ENCODE results near the gene CD37.
"Not testable (repeated sequence)": the region's sequence is repeated elsewhere in the genome, so short reads cannot be mapped to it uniquely, and the experiment has no call there.

CD37 gene

DNA sequence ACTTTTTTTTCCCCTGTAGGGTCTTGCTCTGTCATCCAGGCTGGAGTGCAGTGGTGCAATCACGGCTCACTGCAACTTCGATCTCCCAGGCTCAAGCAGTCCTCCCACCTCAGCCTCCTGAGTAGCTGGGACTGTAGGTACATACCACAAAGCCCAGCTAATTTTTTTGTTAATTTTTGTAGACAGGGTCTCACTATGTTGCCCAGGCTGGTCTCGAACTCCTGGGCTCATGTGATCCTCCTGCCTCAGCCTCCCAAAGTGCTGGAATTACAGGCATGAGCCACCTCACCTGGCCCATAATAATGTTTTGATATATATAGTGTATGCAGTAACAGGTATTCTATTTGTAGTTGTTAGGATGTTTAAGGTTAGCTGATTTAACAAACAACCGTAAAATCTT, 4.0 kb upstream of the CD37 start:
- DNase-seq, result not testable (repeated sequence)

DNA sequence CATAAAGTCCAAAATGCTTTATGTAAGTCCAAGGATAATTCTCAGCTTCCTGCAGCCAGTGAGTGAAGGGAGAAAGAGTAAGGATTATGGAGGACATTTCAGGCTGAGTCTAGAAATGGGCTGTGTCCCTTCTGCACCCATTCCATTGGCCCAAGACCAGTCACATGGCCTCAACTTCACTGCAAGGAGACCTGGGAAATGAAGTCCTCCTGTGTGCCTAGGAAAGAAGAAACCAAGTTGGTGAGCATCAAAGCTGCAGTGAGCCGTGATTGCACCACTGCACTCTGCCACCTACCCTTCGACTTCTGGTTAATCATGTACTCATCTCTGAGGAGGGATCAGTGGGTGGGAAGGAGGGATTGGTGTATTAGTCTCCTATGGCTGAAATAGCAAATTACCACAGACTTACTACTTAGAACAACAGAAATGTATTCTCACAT, 3.6 kb upstream of the CD37 start:
- no peak for DNase-seq

DNA sequence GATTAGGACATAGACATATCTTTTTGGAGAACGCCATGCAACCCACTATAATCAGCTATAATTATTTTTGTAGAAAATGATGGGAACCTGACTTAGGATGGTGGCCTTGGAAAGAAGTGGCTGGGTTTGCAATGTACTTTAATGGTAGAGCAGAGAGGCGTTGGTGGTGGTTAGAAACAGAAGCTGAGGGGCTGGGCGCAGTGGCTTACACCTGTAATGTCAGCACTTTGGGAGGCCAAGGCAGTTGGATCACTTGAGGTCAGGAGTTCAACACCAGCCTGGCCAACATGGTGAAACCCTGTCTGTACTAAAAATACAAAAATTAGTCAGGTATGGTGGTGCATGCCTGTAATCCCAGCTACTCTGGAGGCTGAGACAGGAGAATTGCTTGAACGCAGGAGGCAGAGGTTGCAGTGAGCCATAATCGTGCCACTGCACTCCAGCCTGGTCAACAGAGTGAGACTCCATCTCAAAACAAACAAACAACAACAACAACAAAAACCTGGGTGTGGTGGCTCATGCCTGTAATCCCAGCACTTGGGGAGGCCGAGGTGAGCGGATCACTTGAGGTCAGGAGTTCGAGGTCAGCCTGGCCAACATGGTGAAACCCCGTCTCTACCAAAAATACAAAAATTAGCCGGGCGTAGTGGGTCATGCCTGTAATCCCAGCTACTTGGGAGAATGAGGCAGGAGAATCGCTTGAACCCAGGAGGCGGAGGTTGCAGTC, 2.4 kb upstream of the CD37 start:
- not testable (repeated sequence) for DNase-seq

DNA sequence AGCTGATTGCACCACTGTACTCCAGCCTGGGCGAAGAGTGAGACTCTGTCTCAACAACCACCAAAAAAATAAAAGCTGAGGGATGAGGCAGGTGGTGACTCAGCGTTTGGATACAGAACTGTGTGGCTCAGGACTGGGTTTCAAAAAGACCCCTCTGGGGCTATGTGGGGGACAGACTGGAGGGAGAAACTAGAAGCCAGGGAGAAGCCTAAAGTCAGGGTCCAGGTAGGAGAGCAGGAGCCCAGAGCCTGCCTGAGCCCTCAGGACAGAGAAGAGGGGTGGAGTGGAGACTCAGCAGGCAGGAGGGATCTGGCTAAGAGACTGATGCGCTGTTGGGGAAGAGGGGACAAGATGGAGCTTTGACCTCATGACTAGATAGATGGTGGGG, 1.8 kb upstream of the CD37 start:
- DNase-seq, result no peak

DNA sequence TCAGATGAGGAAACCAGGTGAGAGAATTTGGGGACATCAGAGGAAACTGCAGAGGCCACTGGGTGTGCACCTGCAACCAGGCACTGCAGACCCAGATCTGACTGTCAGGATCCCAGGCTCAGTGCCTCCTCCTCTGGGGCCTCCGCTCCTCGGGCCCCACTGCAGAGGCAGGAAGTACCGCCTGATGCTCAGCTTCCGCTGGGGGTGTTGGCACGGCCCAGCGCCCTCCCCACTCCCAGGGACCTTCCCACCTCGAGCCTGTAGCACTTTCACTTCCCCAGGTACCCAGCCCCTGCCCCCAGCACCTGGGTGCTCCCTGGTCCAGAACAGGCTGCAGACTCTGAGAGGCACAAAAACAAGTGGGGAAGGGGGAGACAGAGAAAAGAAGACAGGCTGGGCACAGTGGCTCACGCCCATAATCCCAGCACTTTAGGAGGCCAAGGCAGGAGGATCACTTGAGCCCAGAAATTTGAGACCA, 1.4 kb upstream of the CD37 start:
- no peak for DNase-seq

DNA sequence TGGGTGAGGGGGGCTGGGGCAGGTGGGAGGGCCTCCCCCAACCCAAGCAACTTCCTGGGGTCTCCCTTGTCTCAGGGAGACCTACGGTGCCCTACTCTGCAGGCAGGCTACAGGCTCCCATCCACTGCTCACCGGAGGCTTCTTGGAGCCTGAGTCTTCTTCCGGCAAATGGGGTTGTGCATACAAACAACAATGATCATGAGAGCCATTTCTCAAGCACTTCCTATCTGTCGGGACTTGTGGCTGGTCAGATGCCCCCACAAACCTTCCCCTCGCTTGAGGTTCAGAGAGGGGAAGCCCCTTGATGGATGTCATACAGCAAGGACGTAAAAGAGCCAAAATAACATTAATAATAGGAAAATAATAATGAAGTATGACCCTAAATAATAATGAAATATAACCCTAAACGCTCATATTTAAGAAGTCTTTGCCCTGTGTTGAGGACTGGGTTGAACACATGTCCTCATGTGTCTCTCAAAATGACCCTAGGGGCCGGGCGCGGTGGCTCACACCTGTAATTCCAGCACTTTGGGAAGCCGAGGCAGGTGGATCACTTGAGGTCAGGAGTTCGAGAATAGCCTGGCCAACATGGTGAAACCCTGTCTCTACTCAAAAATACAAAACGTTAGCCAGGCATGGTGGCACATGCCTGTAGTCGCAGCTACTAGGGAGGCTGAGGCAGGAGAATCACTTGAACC, 727 bp downstream of the CD37 start:
- DNase-seq, result no peak

DNA sequence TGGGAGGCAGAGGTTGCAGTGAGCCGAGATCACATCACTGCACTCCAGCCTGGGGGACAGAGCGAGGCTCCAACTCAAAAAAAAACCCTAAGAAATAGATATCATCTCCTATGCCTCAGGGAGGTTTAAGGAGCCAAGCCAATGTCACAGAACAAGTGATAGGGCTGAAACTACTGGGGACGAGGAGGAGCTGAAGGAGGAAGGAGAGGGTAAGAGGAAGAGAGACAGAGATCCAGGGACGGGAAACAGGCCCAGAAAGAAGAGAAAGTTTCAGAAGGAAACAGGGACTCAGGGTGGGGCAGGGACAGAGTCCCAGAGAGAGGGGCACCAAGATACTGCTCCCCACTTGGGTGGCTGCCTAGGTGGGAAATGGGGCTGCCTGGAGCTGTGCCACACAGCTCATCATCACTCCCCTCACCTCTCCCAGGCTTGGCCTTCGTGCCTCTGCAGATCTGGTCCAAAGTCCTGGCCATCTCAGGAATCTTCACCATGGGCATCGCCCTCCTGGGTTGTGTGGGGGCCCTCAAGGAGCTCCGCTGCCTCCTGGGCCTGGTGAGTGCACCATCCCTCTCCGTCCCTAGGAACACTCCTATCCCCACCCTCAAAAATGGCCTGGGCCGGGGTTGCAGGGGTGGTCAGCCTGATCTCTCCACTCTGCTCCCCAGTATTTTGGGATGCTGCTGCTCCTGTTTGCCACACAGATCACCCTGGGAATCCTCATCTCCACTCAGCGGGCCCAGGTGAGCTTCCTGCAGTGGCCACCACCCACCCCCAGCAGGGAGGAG, 1.5 kb downstream of the CD37 start:
- DNase-seq, result no peak

DNA sequence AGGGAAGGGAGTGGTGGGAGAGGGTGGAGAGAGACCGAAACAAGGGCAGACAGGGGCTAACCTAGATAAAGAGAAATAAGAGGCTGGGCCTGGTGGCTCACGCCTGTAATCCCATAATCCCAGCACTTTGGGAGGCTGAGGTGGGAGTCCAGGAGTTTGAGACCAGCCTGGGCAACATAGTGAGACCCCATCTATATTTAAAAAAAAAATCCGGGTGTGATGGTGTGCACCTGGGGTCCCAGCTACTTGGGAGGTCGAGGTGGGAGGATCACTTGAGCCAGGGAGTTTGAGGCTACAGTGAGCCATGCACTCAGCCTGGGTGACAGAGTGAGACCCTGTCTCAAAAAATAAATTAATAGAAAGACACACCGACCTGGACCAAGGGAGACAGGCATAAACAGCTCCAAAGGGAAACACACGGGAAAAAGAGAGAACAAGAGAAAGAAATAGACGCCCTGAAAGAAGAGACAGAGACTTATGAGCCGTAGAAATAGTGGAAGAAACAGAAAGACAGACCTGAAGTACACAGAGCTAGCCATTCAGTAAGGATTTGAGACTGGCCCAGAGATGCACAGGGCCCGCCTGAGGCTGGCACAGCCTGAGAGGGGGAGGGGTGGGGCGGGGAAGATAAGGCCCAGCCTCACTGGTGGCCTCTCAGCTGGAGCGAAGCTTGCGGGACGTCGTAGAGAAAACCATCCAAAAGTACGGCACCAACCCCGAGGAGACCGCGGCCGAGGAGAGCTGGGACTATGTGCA, 2.2 kb downstream of the CD37 start:
- DNase-seq, result no peak

DNA sequence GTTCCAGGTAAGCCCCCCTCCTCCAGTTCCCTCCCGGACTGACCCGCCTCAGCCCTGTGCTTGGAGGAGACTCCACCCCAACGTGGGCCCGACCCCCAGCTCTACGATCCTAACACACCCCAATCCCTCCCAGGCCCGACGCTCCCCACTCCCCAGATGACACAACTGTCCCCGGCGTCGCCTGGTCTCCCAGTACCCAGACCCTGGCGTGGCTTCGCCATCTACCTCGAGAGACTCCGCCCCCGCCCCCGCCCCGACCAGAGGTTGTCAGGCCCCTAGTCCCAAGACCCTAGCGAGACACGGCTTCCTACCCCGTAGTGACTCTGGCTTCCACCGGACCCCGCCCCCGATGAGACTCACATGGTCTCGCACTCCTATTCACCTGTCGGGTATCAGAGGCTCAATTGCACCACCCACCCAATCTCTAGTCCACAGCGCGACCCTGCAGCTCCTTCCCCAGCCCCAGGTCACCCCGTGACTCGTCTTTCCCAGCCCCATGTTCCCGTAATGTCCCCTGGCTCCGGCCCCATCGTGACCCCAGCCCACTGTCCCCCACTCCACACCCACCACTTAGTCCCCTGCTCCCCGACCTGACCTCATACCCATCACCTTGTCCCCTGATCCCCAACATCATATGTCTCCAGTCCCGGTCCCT, 2.9 kb downstream of the CD37 start:
- DNase-seq, result no peak

DNA sequence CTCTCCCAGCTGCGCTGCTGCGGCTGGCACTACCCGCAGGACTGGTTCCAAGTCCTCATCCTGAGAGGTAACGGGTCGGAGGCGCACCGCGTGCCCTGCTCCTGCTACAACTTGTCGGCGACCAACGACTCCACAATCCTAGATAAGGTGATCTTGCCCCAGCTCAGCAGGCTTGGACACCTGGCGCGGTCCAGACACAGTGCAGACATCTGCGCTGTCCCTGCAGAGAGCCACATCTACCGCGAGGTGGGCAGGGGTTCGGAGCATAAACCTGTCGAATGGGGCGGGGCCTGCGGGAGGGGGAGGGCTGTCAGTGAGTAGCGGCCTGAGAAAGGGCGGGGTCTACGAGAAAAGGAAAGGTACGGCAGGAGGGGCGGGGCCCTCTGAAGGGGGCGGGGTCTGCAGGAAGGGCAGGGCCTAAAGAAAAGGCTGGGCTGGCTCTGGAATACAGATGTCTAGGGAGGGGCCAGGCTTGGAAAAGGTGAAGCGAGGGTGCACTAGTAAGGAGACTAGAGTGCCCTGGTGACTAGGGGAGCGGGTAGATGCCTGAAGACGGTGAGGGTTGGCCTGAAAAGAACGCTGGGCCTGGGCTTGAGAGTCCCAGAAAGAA, 3.6 kb downstream of the CD37 start:
- no peak for DNase-seq

DNA sequence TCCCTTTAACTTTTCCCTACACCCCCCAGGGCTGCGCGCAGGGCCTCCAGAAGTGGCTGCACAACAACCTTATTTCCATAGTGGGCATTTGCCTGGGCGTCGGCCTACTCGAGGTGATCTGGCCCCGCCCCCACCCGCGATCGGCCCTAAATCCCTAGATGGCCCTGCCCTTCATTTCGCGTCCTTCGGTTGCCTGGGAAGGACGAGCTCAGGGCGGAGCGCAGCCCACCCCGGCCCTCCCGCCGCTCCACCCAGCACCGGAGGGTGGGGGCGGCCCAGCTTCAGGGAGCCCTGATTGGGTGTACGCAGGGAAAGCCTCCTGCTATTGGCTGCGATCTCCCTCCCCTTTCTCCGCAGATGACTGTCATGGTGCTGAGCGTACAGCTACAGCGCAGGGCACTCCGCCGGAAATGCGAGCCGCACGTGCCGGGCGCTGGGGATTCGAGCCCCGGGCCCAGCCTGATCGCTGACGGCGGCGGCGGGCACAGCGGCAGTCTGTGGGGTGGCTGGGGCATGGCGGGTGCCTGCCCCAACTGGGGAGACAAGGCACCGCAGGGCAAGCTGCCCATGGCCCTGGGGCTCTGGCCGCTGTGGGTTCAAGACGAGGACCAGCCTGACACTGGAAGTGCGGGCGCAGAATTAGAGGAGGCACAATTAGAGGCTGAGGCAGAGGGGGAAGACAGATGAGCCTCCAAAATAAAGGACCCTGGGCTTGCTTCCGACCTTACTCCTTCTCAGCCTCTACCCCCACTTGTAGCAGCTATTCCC, 4.3 kb downstream of the CD37 start:
- DNase-seq, result no peak

DNA sequence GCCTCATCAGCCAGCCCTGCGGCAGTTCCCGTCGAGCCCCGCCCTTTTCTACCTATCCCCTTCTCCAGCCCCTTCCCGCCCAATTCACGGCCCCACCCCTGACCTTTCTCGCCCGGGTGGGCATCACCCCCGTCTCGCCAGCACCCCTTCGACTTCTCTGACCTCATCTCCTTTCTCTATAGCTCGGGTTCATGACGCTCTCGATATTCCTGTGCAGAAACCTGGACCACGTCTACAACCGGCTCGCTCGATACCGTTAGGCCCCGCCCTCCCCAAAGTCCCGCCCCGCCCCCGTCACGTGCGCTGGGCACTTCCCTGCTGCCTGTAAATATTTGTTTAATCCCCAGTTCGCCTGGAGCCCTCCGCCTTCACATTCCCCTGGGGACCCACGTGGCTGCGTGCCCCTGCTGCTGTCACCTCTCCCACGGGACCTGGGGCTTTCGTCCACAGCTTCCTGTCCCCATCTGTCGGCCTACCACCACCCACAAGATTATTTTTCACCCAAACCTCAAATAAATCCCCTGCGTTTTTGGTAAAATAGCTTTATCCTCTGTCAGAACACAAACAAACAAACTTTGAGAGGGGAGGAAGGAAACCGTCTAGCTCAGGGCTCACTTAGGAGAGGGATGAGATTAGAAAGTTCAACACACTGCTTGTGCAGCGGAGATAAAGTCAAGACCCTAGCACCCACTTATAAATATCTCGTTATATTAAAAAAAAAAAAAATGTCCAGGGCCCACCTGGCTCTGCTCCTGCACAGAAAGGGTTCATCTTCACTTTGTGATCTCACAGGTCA, 5.1 kb downstream of the CD37 start:
- DNase-seq, result no peak

DNA sequence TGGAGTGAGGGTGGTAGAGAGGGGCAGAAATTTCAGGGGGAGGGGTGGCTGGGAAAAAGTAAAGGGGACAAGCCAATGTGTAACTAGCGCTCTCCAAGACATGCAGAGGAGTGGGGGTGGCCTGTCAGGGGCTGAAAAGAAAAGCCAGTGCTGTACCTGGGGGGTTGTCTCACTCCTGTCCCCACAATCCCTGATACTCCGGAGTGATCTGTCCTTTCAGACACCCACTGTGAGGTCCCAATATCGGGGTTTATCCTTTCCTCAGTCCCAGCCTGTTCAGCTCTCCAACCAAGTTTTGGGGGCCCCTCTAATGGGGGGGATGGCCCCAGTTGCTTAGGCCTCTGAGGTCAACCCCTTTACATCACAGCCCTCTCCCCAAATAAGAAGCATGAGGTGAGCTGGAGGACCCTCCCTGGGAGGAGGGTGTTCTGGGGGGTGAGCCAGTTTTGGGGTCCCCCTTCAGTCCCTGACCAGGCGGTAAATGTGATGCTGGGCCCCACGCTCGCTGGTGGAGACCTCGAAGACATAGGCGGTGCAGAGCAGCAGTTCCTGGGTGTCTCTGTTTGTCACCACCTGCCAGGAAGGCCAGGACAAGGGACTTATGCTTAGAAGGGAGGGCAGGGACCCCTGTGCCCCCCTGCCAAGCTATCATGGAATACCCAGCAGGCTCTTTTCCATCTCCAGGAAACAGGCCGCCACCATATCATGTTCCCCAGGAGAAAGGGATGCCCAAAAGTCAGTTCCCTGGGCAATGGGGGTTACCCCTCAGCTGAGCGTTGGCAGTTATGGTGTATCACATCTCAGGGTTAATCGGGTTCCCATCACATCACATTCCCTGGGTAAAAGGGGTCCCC, 5.9 kb downstream of the CD37 start:
- DNase-seq, result no peak

DNA sequence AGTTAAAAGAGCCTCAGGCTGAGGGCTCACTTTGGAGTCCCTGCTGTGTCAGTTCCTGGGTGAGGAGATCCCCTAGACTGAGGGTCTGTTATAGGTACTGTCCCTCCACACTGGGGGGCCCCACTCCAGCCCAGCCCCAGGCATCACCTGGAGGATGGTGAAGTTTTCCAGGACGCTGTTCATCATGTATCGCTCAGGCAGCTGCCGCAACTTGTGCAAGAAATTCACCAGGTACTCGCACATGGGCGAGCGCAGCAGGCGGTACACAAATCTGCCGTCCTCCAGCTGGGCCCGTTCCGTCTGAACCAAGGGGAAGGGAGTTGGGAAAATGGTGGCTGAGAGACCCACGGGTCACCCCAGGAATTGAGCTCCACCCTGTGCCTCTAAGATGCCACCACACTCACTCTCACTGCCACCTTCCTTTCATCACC, 7.1 kb downstream of the CD37 start:
- no peak for DNase-seq

DNA sequence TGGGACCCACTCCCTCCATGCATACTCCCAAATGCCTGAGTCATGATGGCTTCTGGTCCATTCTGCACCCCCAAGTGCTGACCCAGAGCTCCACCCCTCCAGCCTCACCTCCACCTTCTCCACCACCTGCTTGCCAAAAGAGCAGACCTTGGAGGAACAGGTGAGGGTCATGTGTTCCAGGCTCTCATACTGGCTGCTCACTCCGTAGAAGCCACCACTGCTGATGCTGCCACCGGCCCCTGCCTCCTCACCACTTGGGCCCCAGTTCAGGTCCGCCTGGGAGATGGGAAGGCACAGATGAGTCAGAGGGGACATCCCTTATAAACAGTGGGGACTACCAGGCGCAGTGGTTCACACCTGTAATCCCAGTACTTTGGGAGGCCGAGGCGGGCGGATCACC, 7.9 kb downstream of the CD37 start:
- no peak for DNase-seq

DNA sequence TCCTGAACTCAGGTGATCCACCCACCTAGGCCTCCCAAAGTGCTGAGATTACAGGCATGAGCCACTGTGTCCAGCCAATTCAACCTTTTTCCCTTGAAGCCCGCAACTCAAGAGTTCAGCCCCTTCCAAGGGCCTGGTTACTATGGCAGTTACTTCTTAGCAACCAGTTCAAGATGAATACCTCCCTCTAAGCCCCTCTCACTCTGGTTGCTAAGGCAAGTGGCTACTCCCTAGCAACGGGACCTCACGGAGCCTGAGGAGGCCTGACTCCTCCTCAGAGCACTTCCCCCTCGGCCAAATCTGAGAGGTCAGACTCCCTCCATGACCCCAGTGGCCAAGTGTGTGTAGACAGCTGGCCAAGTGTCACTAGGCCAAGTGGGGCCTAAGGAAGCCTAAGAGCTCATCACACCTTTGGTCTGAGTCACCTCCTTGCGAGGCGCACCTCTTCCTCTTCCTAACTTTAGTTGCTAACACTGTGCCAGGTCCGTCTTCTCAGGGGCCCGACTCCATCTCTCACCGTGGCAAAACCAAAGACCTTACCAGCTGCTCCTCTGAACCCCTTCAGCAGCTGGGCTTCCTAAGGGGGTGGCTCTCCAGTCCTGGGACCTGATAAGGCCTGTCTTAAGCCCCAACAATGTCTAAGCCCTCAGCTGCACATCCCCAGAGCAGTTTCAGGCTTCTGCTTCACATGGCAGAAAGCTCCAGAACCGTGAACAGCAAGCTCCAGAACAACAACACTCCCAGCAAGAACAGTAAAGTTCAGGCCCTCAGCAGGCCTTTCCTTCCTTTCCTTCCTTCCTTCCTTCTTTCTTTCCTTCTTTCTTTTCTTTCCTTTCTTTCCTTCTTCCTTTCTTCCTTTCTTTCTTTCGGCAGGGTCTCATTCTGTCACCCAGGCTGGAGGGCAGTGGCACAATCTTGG, 9.6 kb downstream of the CD37 start:
- DNase-seq, result no peak

DNA sequence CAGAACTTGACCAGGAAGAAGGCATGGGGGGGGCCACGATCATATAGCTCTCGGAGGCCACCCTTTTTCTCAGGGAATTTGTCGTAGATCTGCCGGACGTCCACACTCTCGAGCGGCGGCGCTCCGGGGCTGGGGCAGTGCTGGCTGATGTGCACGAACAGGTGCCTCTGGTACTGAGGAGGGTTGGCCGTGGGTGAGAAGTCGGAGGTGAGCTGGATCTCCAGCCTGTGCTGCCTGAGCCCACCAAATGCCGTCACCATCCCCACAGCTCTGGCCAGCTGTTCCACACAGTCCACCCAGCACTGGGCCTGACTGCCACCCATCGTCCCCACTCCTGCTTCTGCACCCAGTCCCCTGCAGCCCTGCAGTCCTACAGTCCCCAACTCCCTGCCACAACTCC, 12.0 kb downstream of the CD37 start:
- no peak for DNase-seq

DNA sequence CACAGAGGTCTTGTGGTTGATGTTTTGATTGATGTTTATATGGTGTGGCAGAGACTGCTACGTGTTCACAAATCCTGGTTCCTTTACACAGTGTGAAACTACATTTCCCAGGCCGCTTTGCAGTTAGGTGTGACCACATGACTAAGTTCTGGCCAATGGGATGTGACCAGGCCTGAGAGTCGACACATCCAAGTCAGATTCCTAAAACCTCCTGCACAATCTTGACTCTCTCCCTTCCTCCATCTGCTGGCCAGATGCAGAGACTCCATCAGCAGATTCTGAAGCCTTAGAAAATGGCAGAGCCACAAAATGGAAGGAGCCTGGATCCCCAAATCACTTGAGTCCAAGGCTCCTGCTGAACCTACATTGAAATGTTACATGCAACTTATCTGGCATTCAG, 12.6 kb downstream of the CD37 start:
- no peak for DNase-seq
